ENCODE measurements around the gene HECTD4.
A peak's percentile ranks its signal among the peaks of the same experiment; 100 is the strongest.
"Not testable (repeated sequence)": the region's sequence is repeated elsewhere in the genome, so short reads cannot be mapped to it uniquely, and the experiment has no call there.

HECTD4 gene

GRCh38 chr12:112162241-112162790, 219.9 kb downstream of the HECTD4 start:
- H3K36me3 Mint-ChIP-seq (ENCODE audit: low read depth): peaks cover 58% of the 10 kb centered on the region
- no peaks in the 10 kb centered on the region for H3K27me3 Mint-ChIP-seq (ENCODE audit: low read depth, poor library complexity)
- DNase-seq: no peak
- H3K27ac Mint-ChIP-seq: peak overlapping the region; percentile 29
- peaks cover 27% of the 10 kb centered on the region for H3K9me3 Mint-ChIP-seq
- TF ChIP-seq CTCF (IDR thresholded peaks at IDR 0.05): no peak
- H3K4me3 Mint-ChIP-seq: no peak overlapping the region
- H3K4me1 Mint-ChIP-seq: no peaks in the 10 kb centered on the region

GRCh38 chr12:112161711-112162110, 220.5 kb downstream of the HECTD4 start:
- H3K36me3 Mint-ChIP-seq (ENCODE audit: low read depth): peaks cover 65% of the 10 kb centered on the region

GRCh38 chr12:112160611-112161010, 221.6 kb downstream of the HECTD4 start:
- H3K27ac Mint-ChIP-seq: no peak overlapping the region
- TF ChIP-seq CTCF (IDR thresholded peaks at IDR 0.05): no peak
- no peaks in the 10 kb centered on the region for H3K4me1 Mint-ChIP-seq
- peaks cover 2% of the 10 kb centered on the region for H3K27me3 Mint-ChIP-seq (ENCODE audit: low read depth, poor library complexity)
- peaks cover 44% of the 10 kb centered on the region for H3K9me3 Mint-ChIP-seq
- no peak overlapping the region for H3K4me3 Mint-ChIP-seq
- DNase-seq: no peak
- H3K36me3 Mint-ChIP-seq (ENCODE audit: low read depth): peaks cover 76% of the 10 kb centered on the region

More at GRCh38 chr12:112161711-112162110, 220.5 kb downstream of the HECTD4 start:
- Mint-ChIP-seq H3K27me3 (ENCODE audit: low read depth, poor library complexity) (no peaks in the 10 kb centered on the region), H3K4me3 (no peak overlapping the region), H3K27ac (no peak overlapping the region), H3K9me3 (peaks cover 33% of the 10 kb centered on the region), H3K4me1 (no peaks in the 10 kb centered on the region)
- no peak for TF ChIP-seq CTCF (IDR thresholded peaks at IDR 0.05)
- no peak for DNase-seq

- peaks cover 2% of the 10 kb centered on the region for H3K27me3 Mint-ChIP-seq (ENCODE audit: low read depth, poor library complexity)
- DNase-seq: no peak
- H3K9me3 Mint-ChIP-seq: peaks cover 57% of the 10 kb centered on the region
- no peak overlapping the region for H3K4me3 Mint-ChIP-seq
- no peak overlapping the region for H3K27ac Mint-ChIP-seq
- peaks cover 89% of the 10 kb centered on the region for H3K36me3 Mint-ChIP-seq (ENCODE audit: low read depth)
- peaks cover under 1% of the 10 kb centered on the region for H3K4me1 Mint-ChIP-seq
- TF ChIP-seq CTCF (IDR thresholded peaks at IDR 0.05): no peak
Observed at GRCh38 chr12:112159146-112159541, 223.1 kb downstream of the HECTD4 start.

- H3K27ac Mint-ChIP-seq; H3K4me3 Mint-ChIP-seq; DNase-seq; H3K4me1 Mint-ChIP-seq; H3K27me3 Mint-ChIP-seq (ENCODE audit: low read depth, poor library complexity): not testable (repeated sequence)
- peaks cover 61% of the 10 kb centered on the region for H3K9me3 Mint-ChIP-seq
- peaks cover 94% of the 10 kb centered on the region for H3K36me3 Mint-ChIP-seq (ENCODE audit: low read depth)
Observed at GRCh38 chr12:112158461-112159145, 223.6 kb downstream of the HECTD4 start.

- Mint-ChIP-seq H3K27ac (peak overlapping the region; percentile 70), H3K9me3 (peaks cover 50% of the 10 kb centered on the region), H3K4me3 (no peak overlapping the region), H3K4me1 (peaks cover 21% of the 10 kb centered on the region), H3K36me3 (ENCODE audit: low read depth) (peaks cover 93% of the 10 kb centered on the region), H3K27me3 (ENCODE audit: low read depth, poor library complexity) (peaks cover 2% of the 10 kb centered on the region)
- no peak for TF ChIP-seq CTCF (IDR thresholded peaks at IDR 0.05)
- DNase-seq: no peak
Observed at GRCh38 chr12:112153893-112154219, 228.4 kb downstream of the HECTD4 start.
